HG02852 (cell line): ENCODE data around the gene TMEM107.
"Not testable (repeated sequence)": the region's sequence is repeated elsewhere in the genome, so short reads cannot be mapped to it uniquely, and the experiment has no call there.

Experiments used
- ATAC-seq: cut with Tn5 transposase; IDR thresholded peaks from one replicate; pipeline ENCODE4 v1.9.1; 2021; ENCODE audit warnings: mild to moderate bottlenecking, moderate library complexity; ENCODE audit not compliant: unreplicated experiment

The TMEM107 gene

GRCh38 chr17:8176197-8176940 lies at the start of gene TMEM107:
TSS of gene TMEM107 (minus strand) at chr17:8176380. CDS start at chr17:8176286, 94 bp downstream.
- peak; percentile 36 for ATAC-seq

- no peak for ATAC-seq
Measured at GRCh38 chr17:8224891-8225812, 49.0 kb upstream of the TMEM107 start.

GRCh38 chr17:8223356-8224126 lies 47.4 kb upstream of the TMEM107 start:
- ATAC-seq = no peak

GRCh38 chr17:8222630-8223355 lies 46.6 kb upstream of the TMEM107 start:
- peak; percentile 33 for ATAC-seq

GRCh38 chr17:8222380-8222629 lies 46.1 kb upstream of the TMEM107 start:
- peak; percentile 31 for ATAC-seq

GRCh38 chr17:8221663-8222379 lies 45.6 kb upstream of the TMEM107 start:
- ATAC-seq = peak; percentile 32

- peak; percentile 16 for ATAC-seq
Measured at GRCh38 chr17:8220783-8221662, 44.8 kb upstream of the TMEM107 start.

- ATAC-seq = not testable (repeated sequence)
Measured at GRCh38 chr17:8214000-8214399, 37.8 kb upstream of the TMEM107 start.

GRCh38 chr17:8212312-8213180 lies 36.4 kb upstream of the TMEM107 start:
- no peak for ATAC-seq

GRCh38 chr17:8210761-8211458 lies 34.7 kb upstream of the TMEM107 start:
- no peak for ATAC-seq

GRCh38 chr17:8209907-8210760 lies 34.0 kb upstream of the TMEM107 start, which contains the start of gene AURKB:
TSS of gene AURKB (minus strand) at chr17:8210575. CDS start at chr17:8210224, 351 bp downstream.
- ATAC-seq = peak; percentile 79

GRCh38 chr17:8206536-8206935 lies 30.4 kb upstream of the TMEM107 start:
- ATAC-seq = no peak

GRCh38 chr17:8204761-8205555 lies 28.8 kb upstream of the TMEM107 start:
- no peak for ATAC-seq

- no peak for ATAC-seq
Measured at GRCh38 chr17:8192070-8192815, 16.1 kb upstream of the TMEM107 start.

GRCh38 chr17:8190506-8190905 lies 14.3 kb upstream of the TMEM107 start:
- ATAC-seq = no peak
